H9 (cell line): ENCODE data around the gene FBXL7. TPM values are rescaled to one million over a fixed set of nuclear protein-coding genes. Genes with fewer than 3 reads are reported as not detected.

Experiments used
- DNase-seq: peaks from one replicate; pipeline ENCODE4 v3.0.0-alpha.2; 2017
- H2AFZ ChIP-seq: one replicate; pipeline ENCODE4 v1.6.1; 2013; ENCODE audit warnings: mild to moderate bottlenecking, low read length, control low read depth, moderate library complexity
- H2AK5ac ChIP-seq: 2 replicates; pipeline ENCODE4 v1.6.1; 2013; ENCODE audit warnings: low read length, control low read depth, mixed read lengths; ENCODE audit not compliant: insufficient read length
- H2BK120ac ChIP-seq: one replicate; pipeline ENCODE4 v1.6.1; 2013; ENCODE audit warnings: low read depth, mild to moderate bottlenecking, low read length, control low read depth, inconsistent platforms; ENCODE audit not compliant: poor library complexity, severe bottlenecking
- H2BK12ac ChIP-seq: 2 replicates; pipeline ENCODE4 v1.6.1; 2013; ENCODE audit warnings: low read length, control low read depth, mixed read lengths, low read depth; ENCODE audit not compliant: insufficient read length
- H2BK15ac ChIP-seq: 2 replicates; pipeline ENCODE4 v1.6.1; 2013; ENCODE audit warnings: low read depth, low read length, control low read depth
- H2BK20ac ChIP-seq: one replicate; pipeline ENCODE4 v1.6.1; 2013; ENCODE audit warnings: low read depth, mild to moderate bottlenecking, low read length, control low read depth, inconsistent platforms; ENCODE audit not compliant: poor library complexity, severe bottlenecking
- H2BK5ac ChIP-seq: 2 replicates; pipeline ENCODE4 v1.6.1; 2013; ENCODE audit warnings: low read length, control low read depth, mixed read lengths; ENCODE audit not compliant: insufficient read length
- H3K14ac ChIP-seq: 2 replicates; pipeline ENCODE4 v1.6.1; 2013; ENCODE audit warnings: low read length, control low read depth; ENCODE audit not compliant: insufficient read depth
- H3K18ac ChIP-seq: 2 replicates; pipeline ENCODE4 v1.6.1; 2013; ENCODE audit warnings: low read depth, mild to moderate bottlenecking, mixed read lengths, low read length, control low read depth; ENCODE audit not compliant: insufficient read length
- H3K23ac ChIP-seq: 2 replicates; pipeline ENCODE4 v1.6.1; 2013; ENCODE audit warnings: low read length, control low read depth, mixed read lengths, low read depth; ENCODE audit not compliant: insufficient read length
- H3K23me2 ChIP-seq: 2 replicates; pipeline ENCODE4 v1.6.1; 2013; ENCODE audit warnings: low read depth, mild to moderate bottlenecking, mixed read lengths, low read length, control low read depth; ENCODE audit not compliant: insufficient read length, poor library complexity, severe bottlenecking
- H3K27ac ChIP-seq: 2 replicates; pipeline ENCODE4 v1.5.1; 2013; ENCODE audit warnings: low read length, control low read depth, mixed read lengths, low read depth; ENCODE audit not compliant: insufficient read length
- H3K27me3 ChIP-seq: 2 replicates; pipeline ENCODE4 v1.6.1; 2013; ENCODE audit warnings: low read length, control low read depth, inconsistent platforms; ENCODE audit not compliant: insufficient read depth
- H3K4ac ChIP-seq: 2 replicates; pipeline ENCODE4 v1.6.1; 2013; ENCODE audit warnings: low read depth, mild to moderate bottlenecking, control low read depth, inconsistent platforms, low read length, moderate library complexity
- H3K4me1 ChIP-seq: 2 replicates; pipeline ENCODE4 v1.6.1; 2013; ENCODE audit warnings: low read length, control low read depth, inconsistent platforms; ENCODE audit not compliant: insufficient read depth
- H3K4me2 ChIP-seq: 2 replicates; pipeline ENCODE4 v1.6.1; 2013; ENCODE audit warnings: low read length, control low read depth, mixed read lengths; ENCODE audit not compliant: insufficient read length, insufficient read depth
- H3K56ac ChIP-seq: 2 replicates; pipeline ENCODE4 v1.6.1; 2013; ENCODE audit warnings: low read depth, mild to moderate bottlenecking, mixed read lengths, low read length, control low read depth; ENCODE audit not compliant: insufficient read length
- H3K79me1 ChIP-seq: 2 replicates; pipeline ENCODE4 v1.6.1; 2013; ENCODE audit warnings: low read depth, mild to moderate bottlenecking, moderate library complexity, low read length, control low read depth, inconsistent platforms; ENCODE audit not compliant: insufficient read depth, poor library complexity, severe bottlenecking
- H3K79me2 ChIP-seq: 2 replicates; pipeline ENCODE4 v1.6.1; 2013; ENCODE audit warnings: low read length, control low read depth, inconsistent platforms; ENCODE audit not compliant: insufficient read depth
- H3K9ac ChIP-seq: 2 replicates; pipeline ENCODE4 v1.6.1; 2013; ENCODE audit warnings: low read length, control low read depth, mixed read lengths; ENCODE audit not compliant: insufficient read length; ENCODE audit errors: extremely low read depth
- H3K9me3 ChIP-seq: one replicate; pipeline ENCODE4 v1.6.1; 2013; ENCODE audit warnings: low read depth, low read length, inconsistent platforms; ENCODE audit not compliant: control insufficient read depth
- H3T11ph ChIP-seq: one replicate; pipeline ENCODE4 v1.6.1; 2013; ENCODE audit warnings: mild to moderate bottlenecking, low read length, control low read depth, inconsistent platforms
- H4K20me1 ChIP-seq: one replicate; pipeline ENCODE4 v1.6.1; 2013; ENCODE audit not compliant: control insufficient read depth, insufficient read length, insufficient read depth
- H4K5ac ChIP-seq: 2 replicates; pipeline ENCODE4 v1.6.1; 2013; ENCODE audit warnings: low read depth, mild to moderate bottlenecking, mixed read lengths, low read length, control low read depth; ENCODE audit not compliant: insufficient read length
- H4K8ac ChIP-seq: replicated peaks from 2 replicates; pipeline ENCODE4 v1.6.1; 2013; ENCODE audit warnings: low read length, control low read depth, mixed read lengths, low read depth; ENCODE audit not compliant: insufficient read length
- H4K91ac ChIP-seq: 2 replicates; pipeline ENCODE4 v1.6.1; 2013; ENCODE audit warnings: low read depth, mild to moderate bottlenecking, moderate library complexity, mixed read lengths, low read length, control low read depth; ENCODE audit not compliant: insufficient read length
- H3K27ac Mint-ChIP-seq, 3 experiments: 2 replicates in 2 of 3; 3 replicates in 1 of 3; pipeline ENCODE4 v1.8.0; 2020 to 2021; ENCODE audit warnings: mixed read lengths in 3 of 3, mild to moderate bottlenecking in 1 of 3, moderate library complexity in 1 of 3
- H3K27me3 Mint-ChIP-seq: 2 replicates; pipeline ENCODE4 v1.8.0; 2021; ENCODE audit warnings: low read depth, mild to moderate bottlenecking, moderate library complexity, mixed read lengths
- H3K36me3 Mint-ChIP-seq, 3 experiments: 2 replicates in 2 of 3; 3 replicates in 1 of 3; pipeline ENCODE4 v1.8.0; 2020 to 2021; ENCODE audit warnings: low read depth in 3 of 3, mixed read lengths in 3 of 3; ENCODE audit not compliant: insufficient read depth in 1 of 3
- H3K4me1 Mint-ChIP-seq, 2 experiments: 2 replicates each; pipeline ENCODE4 v1.8.0; 2020; ENCODE audit warnings: mixed read lengths in 2 of 2
- H3K4me3 Mint-ChIP-seq, 2 experiments: 2 replicates in 1 of 2; 3 replicates in 1 of 2; pipeline ENCODE4 v1.8.0; 2020 to 2021; ENCODE audit warnings: mild to moderate bottlenecking in 2 of 2, mixed read lengths in 2 of 2, moderate library complexity in 1 of 2
- H3K9me3 Mint-ChIP-seq, 2 experiments: 2 replicates in 1 of 2; 3 replicates in 1 of 2; pipeline ENCODE4 v1.8.0; 2020; ENCODE audit warnings: mild to moderate bottlenecking in 2 of 2, mixed read lengths in 2 of 2, moderate library complexity in 1 of 2
- total RNA-seq: library from RNA; stranded (reverse); gene quantifications from 2 replicates; pipeline ENCODE4 v1.2.1, GENCODE V29; 2021
- TF ChIP-seq, protein P1 (sequence below): fragments of 200-600 bp; sonication (generic); conservative IDR thresholded peaks from 3 replicates; pipeline ENCODE4 v1.8.0; 2021; ENCODE audit warnings: antibody characterized with exemption, mild to moderate bottlenecking

FBXL7 gene
- total RNA-seq, 1 experiment from 2014 or later, result 14.6 TPM

DNA sequence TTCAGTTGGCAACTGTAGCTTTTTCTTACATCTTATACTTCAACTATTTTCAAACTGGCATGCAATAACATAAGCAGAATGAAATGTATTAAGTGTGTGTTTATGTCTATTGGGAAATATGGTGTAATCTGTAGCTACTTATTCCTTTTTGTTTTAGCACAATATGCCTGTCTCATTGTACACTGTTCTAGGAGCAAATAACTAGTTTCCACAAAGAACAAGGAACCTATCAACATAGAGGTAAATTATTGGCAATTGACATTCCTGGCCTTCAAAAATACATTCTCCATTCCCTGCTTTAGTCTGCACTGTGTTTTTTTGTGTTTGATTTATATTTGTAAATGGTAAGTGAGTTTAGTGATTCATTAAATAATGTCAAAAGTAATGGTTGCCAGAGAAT is 75.7 kb downstream of the FBXL7 start:
- Histone ChIP-seq H3K9me3 (no peaks in the 10 kb centered on the region), H2BK5ac (no peak overlapping the region), H2AK5ac (no peak overlapping the region), H3T11ph (no peak overlapping the region), H3K9ac (no peak overlapping the region), H3K4ac (no peak overlapping the region), H3K79me1 (no peaks in the 10 kb centered on the region), H4K5ac (no peak overlapping the region), H3K23ac (no peak overlapping the region), H2BK120ac (no peak overlapping the region), H2BK15ac (no peak overlapping the region), H2BK20ac (no peak overlapping the region), H3K56ac (no peak overlapping the region), H4K91ac (no peak overlapping the region), H3K23me2 (no peaks in the 10 kb centered on the region), H3K27ac (no peak overlapping the region), H3K4me2 (no peak overlapping the region), H3K79me2 (peaks cover 3% of the 10 kb centered on the region; the same call in 1 of the 2 replicates), H3K27me3 (no peaks in the 10 kb centered on the region), H2BK12ac (no peak overlapping the region), H3K18ac (no peak overlapping the region), H2AFZ (no peak overlapping the region), H4K8ac (no peak overlapping the region), H4K20me1 (no peaks in the 10 kb centered on the region), H3K14ac (no peak overlapping the region), H3K4me1 (no peaks in the 10 kb centered on the region)
- TF ChIP-seq, protein P1, sequence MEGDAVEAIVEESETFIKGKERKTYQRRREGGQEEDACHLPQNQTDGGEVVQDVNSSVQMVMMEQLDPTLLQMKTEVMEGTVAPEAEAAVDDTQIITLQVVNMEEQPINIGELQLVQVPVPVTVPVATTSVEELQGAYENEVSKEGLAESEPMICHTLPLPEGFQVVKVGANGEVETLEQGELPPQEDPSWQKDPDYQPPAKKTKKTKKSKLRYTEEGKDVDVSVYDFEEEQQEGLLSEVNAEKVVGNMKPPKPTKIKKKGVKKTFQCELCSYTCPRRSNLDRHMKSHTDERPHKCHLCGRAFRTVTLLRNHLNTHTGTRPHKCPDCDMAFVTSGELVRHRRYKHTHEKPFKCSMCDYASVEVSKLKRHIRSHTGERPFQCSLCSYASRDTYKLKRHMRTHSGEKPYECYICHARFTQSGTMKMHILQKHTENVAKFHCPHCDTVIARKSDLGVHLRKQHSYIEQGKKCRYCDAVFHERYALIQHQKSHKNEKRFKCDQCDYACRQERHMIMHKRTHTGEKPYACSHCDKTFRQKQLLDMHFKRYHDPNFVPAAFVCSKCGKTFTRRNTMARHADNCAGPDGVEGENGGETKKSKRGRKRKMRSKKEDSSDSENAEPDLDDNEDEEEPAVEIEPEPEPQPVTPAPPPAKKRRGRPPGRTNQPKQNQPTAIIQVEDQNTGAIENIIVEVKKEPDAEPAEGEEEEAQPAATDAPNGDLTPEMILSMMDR, result no peak
- Mint-ChIP-seq H3K27ac (no peak overlapping the region), H3K4me1 (peaks cover 26 to 27% of the 10 kb centered on the region in 2 experiments), H3K4me3 (no peak overlapping the region), H3K9me3 (no peaks in the 10 kb centered on the region), H3K27me3 (no peaks in the 10 kb centered on the region), H3K36me3 (peaks cover 0 to 5% (median 2%) of the 10 kb centered on the region in 3 experiments; a peak in 4 of 7 replicates)
- DNase-seq, result no peak
